ENCODE results near the gene ALG9.

The ALG9 gene

DNA sequence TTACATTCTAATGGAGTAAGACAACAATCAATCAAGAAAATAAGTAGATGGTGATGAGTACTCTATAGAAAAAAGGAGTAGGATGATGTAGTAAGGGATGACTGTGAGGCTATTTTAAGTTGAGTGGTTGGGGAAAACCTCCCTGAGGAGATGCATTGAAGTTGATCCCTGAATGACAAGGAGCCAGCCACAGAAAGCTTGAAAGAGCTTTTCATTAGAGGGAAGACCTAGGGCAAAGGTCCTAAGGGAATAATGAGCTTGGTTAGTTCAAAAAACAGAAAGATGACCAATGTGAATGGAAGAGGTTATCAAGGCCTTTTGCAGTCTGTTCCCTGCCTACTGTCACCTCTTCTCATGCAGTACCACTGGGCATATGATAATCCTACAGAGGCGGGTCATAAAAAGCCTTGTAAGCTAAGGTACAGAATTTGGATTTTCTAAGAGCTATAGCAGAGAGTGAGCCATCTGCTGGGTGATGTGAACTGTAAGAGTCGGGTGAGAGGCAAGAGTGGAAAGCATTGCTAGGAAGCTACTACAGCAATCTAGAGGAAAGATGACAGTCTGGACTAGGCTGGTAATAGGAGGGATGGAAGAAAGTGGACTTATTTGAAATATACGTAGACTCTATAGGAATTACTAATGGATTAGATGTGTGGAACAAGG lies 108.3 kb downstream of the ALG9 start:
- no peak for DNase-seq

DNA sequence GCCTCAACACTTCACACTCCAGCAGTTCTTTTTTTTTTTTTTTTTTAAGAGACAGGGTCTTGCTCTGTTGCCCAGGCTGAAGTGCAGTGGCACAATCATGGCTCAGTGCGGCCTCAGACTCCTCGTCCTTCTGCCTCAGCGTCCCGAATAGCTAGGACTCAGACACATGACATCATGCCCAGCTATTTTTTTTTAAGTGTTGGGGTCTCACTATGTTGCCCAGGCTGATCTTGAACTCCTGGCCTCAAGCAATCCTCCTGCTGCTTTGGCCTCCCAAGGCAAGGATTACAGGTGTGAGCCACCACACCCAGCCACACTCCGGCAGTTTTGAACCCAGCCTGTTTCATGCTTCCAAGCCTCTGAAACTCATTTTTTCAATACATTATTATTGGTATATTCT lies 108.9 kb downstream of the ALG9 start:
- DNase-seq, result no peak

DNA sequence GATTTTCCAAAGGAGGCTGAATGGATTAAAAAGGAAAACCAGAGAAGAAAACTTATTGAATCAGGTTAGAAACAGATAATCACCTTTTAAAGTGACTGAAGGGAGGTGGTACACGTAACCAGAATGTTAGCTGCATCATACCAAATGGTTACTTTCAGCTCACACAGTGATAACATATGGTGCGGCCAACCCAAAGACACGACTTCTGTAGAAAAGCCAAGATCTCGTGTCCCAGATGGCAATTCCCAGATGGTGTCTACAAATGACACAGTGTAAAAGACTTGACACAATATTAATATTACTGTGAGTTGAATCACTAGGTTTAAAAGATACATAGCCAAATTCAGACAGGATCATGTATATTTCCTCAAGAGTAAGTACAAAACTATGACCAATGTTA lies 110.3 kb downstream of the ALG9 start:
- no peak for DNase-seq

DNA sequence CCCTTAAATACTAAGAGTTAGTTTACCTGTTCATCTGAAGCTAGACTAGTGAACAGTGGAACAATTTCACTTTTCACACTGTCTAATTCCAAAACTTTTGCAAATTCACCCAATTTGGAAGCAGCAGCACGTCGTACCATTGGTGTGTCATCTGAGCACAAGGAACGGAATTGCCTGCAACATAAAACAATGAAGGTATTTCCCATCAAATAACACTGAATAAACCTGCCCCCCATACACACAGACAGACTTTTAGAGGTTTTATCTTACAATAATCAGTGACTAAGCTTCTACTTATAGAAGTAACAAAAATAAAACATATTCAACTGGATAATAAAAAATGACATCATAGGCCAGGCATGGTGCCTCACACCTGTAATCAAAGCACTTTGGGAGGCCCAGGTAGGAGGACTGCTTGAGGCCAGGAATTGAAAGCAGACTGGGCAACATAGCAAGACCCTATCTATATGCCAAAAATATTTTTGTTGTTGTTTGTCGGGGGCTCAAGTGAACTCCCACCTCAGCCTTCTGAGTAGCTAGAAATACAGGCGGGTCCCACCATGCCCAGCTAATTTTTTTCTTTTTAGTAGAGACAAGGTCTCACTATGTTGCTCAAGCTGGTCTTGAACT lies 111.5 kb downstream of the ALG9 start:
- DNase-seq, result no peak

DNA sequence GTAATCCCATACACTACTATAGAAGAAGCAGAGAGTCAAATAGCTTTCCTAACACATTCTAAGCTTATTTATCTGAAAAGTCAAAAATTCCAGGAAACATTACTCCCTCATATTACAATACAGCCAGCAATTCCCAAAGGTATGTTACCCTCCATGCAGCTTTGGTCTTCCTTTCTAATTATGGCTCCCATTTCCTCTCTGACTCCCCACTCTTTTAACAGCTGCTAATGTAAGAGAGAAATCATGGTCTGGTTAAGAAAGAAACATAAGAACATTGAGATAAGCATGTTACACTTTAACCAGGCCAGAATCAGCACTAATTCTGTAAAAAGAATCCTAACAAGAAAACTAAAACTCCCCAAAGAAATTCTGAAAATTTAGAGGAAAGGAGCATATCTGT lies 112.0 kb downstream of the ALG9 start:
- DNase-seq, result no peak

DNA sequence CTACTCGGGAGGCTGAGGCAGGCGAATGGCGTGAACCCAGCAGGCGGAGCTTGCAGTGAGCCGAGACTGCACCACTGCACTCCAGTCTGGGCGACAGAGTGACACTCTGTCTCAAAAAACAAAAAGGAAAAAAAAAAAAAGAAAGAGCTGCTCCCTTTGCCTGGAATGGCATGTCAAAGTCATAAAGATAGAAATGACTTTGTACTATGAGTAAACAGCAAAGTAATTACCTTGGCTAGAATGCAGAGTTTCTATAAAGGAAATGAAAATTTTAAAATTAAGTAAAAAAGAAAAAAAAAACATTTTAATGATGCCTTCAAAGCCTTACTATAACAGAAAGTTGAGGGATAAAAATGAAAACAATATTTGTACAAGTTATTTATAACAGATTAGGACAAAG lies 115.3 kb downstream of the ALG9 start:
- no peak for DNase-seq

DNA sequence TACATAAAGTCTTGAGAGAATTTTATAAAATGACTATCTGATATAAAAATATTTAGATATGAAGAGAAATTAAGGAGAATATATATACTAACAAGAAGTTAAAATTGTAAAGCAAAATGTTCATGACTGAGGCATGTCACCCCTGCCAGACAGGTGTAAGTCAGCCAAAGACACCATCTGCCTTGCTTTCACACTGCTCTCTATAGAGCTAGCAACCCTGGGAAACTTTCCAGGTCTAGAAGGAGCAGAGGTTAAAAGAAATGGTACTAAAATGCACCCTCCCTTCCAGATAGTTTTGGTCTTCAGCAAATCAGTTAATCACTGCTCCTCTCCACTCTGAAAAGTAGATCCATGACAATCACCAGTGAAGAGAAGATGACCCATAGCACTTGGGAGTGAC lies 121.7 kb downstream of the ALG9 start:
- no peak for DNase-seq

DNA sequence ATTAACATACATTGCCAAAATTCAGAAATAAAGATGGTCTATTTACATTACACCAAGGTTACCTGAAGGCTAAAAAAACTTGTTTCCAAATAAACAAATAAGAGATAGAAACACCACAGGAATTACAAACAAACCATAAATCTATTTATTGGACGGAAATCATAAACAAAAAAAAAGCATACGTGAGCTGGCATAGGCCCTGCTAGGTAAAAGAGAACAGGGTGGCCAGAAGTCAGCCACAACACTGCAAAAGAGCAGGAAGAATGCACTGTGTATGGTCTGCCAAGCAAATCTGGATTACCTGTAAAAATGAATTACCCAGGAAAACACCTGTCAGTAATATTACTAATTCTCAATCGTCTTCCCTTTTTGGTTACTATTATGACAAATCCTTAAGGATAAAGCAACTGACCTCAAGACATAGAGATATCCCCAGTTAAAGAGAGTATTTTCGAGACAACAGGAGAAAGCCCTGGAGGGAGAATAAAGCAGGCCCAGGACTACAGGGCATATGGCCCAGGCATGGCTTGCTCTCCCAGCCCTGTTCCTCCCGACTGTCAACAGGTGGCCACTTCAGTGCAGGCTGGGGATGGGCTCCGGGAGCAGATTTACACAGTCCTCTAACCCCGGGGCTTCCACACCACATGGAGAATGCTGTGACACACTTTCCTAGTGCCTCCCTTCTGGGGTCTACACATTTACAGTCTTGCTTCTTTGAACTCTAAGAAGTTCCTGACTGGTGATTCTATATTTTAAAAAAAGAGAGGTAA lies 123.2 kb downstream of the ALG9 start:
- no peak for DNase-seq

DNA sequence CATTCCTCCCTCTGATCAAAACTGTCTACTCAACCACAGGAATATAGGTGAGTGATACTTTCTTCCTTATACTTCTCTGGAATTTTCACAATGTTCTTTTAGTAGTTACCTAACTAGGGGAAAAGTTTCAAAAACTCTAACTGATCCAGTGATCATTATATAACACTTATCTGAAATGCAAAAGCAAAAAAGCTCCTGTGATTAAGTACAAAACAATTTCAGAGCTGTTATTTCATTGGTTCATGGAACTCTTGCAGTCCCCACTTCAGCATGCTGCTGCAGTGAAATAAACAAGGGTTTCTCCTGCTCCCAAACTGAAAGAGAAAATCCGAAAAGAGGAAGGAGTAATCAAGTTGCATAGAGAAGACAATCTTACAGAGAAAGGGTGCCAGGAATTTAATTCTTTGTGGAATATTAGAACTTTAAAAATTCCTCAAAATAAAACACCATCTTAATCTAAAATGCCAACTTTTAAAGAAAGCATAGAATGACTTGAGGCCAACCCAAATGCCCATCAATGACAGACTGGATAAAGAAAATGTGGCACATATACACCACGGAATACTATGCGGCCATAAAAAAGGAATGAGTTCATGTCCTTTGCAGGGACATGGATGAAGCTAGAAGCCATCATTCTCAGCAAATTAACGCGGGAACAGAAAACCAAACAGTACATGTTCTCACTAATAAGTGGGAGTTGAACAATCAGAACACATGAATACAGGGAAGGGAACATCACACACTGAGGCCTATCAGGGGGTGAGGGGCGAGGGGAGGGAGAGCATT lies 125.5 kb downstream of the ALG9 start:
- no peak for DNase-seq

DNA sequence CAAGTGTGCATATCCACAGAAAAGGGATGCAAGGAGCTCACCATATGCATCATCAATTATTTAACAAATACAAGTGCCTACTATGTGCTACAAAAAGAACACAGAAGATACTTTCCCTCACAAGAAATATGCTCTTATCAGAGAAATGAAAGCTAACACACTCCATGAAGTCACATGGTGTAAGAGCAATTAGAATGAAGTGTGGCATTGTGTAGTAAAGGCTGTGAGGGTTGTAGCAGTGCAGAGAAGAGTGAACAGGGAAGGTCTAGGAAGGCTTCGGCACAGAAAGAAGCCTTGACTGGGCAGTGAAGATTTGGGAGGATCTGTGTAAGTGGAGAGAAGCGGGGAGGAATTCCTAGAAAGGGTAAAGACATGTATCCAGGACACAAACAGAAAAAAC lies 127.7 kb downstream of the ALG9 start:
- DNase-seq, result no peak

DNA sequence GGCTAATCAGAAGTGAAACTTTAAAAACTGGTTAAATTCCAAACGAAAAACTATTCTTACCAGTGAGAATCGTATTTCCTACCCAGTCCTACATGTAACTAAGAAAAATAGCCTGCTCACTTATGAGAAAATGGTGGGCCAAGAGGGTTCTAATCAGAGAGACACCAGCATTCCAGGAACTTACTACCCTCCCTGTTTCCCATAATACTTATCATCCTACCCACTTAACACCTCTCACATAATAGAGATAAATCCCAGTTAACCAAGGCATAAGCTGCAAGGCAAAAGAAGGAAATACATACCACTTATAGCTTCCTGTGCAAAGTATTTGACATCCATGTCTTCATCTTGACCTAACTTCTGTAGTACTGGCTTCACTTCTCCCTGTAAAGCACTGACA lies 129.6 kb downstream of the ALG9 start:
- no peak for DNase-seq

DNA sequence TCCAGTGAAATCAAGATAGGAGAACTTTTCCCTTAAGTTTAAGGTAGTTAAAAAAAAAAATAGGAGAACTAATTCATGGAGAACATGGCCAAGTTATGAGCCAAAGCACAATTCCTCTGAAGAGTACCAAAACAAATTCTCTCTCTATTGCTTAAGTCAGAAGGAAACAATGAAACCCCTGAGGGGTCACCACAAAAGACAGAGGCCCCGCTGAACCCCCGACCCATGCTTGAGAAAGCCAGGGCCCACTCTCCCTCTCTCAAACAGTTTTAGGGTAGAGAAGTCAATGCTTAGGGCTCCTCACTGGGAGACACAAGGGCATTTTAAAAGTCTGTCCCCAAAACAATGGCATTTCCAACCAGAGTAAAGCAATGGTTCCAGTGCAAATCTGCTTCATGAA lies 132.1 kb downstream of the ALG9 start:
- DNase-seq, result no peak

DNA sequence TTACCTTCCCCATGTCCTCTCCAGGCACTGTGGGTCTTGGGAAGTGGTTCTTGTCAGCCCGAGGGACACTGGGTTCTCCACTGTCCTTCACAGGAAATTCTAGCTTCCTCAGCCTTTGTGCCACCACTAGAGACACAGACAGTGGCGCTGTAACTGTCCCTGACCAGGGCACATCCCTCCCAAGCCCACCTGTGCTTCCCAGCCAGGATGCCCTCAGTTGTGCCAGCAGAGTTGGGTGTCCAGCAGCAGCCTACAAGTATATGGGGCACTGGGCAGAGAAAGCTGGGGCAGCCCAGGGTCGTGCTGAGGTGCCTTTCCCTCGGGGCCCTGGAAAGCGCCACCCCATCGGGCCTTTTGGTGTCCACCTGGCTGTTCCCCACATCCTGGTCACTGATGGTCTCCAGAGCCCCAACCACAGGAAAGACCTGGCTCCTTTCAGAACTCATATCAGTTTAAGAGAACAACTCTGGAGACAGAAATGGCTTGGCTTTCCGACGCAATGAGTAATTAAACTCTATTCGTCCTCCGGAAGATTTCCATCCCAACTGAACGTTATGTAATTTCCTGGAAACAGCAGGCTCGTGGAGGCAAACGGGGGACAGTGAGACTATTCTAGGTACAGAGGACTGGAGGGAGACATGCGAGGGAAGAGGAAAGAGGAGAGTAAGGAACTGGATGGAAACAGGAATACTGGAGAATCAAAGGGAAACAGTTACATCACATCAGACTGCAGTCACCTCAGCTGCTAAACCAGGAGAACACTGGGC lies 133.8 kb downstream of the ALG9 start:
- no peak for DNase-seq

DNA sequence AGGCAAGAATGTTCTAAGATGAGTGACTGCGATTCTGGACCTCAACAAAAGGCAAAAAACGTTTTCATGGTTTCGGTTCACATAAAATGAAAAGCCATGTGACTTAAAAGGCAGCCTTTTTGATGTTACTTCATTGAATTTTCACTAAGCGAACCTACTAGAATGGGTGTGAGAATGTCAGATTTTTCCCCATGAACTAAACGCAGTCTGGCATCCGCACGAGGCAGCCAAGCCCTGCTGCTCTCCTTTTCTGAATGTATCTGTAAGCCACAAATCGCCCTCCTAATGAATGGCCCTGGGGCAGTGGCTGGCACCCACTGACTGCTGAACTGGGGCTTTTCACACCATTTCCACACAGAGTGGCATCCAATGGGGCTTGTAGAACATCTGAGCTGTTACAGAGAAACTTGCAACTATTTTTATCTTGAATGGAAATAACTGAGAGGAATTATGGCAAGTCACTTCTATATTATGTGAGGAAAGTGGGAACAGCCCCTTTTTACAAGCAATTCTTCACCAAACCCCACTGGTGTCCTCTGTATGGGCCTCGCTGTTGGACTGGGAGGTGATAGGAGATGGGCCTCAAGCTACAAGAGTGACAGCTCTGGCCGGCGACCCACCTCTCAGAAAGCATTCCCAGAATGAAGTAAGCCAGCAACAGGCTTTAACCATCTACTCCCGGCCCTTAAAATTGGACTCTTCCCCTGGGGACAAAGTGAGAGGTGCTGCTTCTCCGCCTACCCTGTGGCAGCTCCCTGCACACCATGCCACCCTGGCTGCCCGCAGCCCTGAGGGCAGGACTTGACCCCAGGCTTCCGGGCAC lies 134.5 kb downstream of the ALG9 start:
- no peak for DNase-seq

All from right forelimb (tissue), 1 donor.